ENCODE results near the gene FBP1.

Gene FBP1

GRCh38 chr9:94655739-94656138 is 16.4 kb upstream of the FBP1 start:
- DNase-seq, result no peak

- DNase-seq, result no peak
Measured at GRCh38 chr9:94654165-94654894, 15.0 kb upstream of the FBP1 start.

- no peak for DNase-seq
Measured at GRCh38 chr9:94650949-94651348, 11.6 kb upstream of the FBP1 start.

GRCh38 chr9:94649100-94649819 is 9.9 kb upstream of the FBP1 start:
- no peak for DNase-seq

GRCh38 chr9:94648185-94648584 is 8.9 kb upstream of the FBP1 start:
- DNase-seq, result no peak

- no peak for DNase-seq
Measured at GRCh38 chr9:94645901-94646300, 6.6 kb upstream of the FBP1 start.

- DNase-seq, result no peak
Measured at GRCh38 chr9:94644543-94644942, 5.2 kb upstream of the FBP1 start.

- no peak for DNase-seq
Measured at GRCh38 chr9:94643741-94644140, 4.4 kb upstream of the FBP1 start.

- no peak for DNase-seq
Measured at GRCh38 chr9:94643176-94643575, 3.9 kb upstream of the FBP1 start.

GRCh38 chr9:94642501-94642900 is 3.2 kb upstream of the FBP1 start:
- DNase-seq, result no peak

GRCh38 chr9:94639999-94640376 is 670 bp upstream of the FBP1 start:
- DNase-seq, result no peak

GRCh38 chr9:94638335-94639060 is 820 bp downstream of the FBP1 start:
- no peak for DNase-seq

- DNase-seq, result no peak
Measured at GRCh38 chr9:94632737-94633136, 6.6 kb downstream of the FBP1 start.

GRCh38 chr9:94631599-94631998 is 7.7 kb downstream of the FBP1 start:
- DNase-seq, result no peak

GRCh38 chr9:94630833-94631232 is 8.5 kb downstream of the FBP1 start:
- DNase-seq, result no peak

GRCh38 chr9:94630281-94630680 is 9.0 kb downstream of the FBP1 start:
- no peak for DNase-seq

GRCh38 chr9:94627287-94627686 is 12.0 kb downstream of the FBP1 start:
- no peak for DNase-seq

- no peak for DNase-seq
Measured at GRCh38 chr9:94625835-94626234, 13.5 kb downstream of the FBP1 start.

- DNase-seq, result no peak
Measured at GRCh38 chr9:94624629-94625028, 14.7 kb downstream of the FBP1 start.

GRCh38 chr9:94623253-94623652 is 16.1 kb downstream of the FBP1 start:
- no peak for DNase-seq

GRCh38 chr9:94622087-94622800 is 17.1 kb downstream of the FBP1 start:
- no peak for DNase-seq

- no peak for DNase-seq
Measured at GRCh38 chr9:94619026-94619425, 20.3 kb downstream of the FBP1 start.

GRCh38 chr9:94613003-94613402 is 26.3 kb downstream of the FBP1 start:
- no peak for DNase-seq
